GM18520 (cell line): Measurements from ENCODE around the gene HGD.
"Not testable (repeated sequence)": the region's sequence is repeated elsewhere in the genome, so short reads cannot be mapped to it uniquely, and the experiment has no call there.

Source experiments
- ATAC-seq: cut with Tn5 transposase; IDR thresholded peaks from one replicate; pipeline ENCODE4 v1.9.1; 2021; ENCODE audit not compliant: unreplicated experiment

The HGD gene, protein sequence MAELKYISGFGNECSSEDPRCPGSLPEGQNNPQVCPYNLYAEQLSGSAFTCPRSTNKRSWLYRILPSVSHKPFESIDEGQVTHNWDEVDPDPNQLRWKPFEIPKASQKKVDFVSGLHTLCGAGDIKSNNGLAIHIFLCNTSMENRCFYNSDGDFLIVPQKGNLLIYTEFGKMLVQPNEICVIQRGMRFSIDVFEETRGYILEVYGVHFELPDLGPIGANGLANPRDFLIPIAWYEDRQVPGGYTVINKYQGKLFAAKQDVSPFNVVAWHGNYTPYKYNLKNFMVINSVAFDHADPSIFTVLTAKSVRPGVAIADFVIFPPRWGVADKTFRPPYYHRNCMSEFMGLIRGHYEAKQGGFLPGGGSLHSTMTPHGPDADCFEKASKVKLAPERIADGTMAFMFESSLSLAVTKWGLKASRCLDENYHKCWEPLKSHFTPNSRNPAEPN

DNA sequence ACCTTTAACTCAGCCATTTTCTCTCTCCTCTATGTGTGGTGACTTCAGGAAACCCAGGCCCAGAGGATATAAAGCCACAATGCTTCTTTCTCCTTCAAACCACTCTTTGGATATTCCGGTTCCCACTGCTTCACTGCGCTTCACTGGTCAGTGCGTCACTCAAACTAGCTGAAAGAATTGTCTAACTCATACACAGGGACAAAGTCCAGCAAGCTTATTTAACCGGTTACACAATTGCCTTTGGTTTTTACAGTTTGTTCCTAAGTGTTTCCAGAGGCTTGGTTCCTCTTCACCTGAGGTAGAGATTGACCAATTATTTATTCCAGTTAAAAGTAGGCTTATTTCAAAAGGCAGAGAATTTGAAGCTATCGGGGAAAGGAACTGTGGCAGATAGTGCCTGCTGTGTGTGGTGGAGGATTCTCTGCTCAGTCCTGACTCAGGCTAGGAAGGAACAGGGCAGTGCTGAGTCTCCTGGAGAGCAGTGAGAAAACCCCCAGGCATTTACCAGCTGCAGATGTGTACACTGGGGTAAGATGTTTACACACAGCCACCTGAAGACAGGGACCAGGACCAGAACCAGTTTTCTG, at the start of gene HGD:
TSS of gene HGD (minus strand) at position 145 of the 587 bp plus-strand sequence. CDS start at position 17, 128 bp downstream.
- ATAC-seq, result no peak

DNA sequence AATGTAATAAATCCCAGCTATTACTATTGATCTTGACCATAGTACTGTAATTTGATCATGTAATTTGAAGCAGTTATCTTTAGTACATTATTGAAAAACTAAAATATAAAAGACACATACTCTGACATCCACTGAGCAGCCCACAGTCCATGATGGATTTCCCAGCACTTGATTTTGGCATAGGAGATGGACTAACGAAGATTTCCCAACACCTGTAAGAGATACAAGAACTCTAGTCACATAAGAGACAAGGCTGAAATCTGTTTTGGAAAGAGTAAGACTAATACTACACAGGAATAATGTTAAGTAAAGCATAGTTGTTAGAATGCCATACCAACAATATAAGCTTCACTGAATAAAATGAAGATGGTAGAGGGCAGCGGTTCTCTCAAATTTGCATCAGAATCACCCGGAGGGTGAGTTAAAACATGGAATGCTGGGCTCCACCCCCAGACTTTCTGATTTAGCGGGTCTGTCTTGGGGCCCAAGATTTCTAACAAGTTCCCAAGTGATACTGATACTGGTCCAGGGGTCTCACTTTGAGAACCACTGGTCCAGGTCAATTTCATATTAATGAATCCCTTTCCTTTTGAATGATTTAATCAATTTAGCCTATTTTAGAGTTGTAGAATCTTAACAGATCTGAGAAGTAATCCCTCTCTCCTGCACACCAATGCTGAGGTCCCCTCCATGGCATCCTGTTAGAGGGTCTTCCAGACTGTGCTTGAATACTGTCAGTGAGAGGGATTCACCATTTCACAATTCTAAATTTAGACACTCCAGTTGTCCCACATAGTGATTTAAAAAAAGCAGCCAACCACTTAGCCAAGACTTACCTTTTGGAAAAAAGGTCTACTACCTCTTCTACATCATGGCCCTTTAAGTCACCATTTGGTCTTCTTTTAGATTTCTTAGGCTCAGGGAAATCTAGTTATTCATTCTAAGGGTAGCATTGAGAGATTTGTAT, 48.8 kb upstream of the HGD start:
- no peak for ATAC-seq

- no peak for ATAC-seq
These were observed 44.8 kb upstream of the HGD start for GRCh38 chr3:120726791-120727190.

- not testable (repeated sequence) for ATAC-seq
These were observed 37.3 kb upstream of the HGD start for GRCh38 chr3:120719167-120719834.

DNA sequence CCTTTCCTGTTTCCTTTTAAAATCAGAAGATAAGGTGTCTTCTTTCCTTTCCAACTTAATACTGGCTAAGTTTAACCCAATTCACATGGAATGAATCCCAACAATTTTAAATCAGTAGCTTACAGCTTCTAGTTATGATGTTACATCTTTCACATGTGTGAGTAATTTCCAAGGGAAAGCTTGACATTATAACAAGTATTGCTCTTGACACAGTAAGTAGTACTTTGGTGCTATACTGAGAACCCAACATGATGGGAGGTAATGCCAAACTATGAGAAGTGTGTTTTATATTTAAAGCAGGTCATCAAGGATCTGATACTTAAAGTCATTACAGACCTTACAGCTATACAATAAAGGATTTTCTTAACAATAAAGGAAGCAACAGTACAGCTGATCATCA, 31.2 kb upstream of the HGD start:
- ATAC-seq, result no peak

DNA sequence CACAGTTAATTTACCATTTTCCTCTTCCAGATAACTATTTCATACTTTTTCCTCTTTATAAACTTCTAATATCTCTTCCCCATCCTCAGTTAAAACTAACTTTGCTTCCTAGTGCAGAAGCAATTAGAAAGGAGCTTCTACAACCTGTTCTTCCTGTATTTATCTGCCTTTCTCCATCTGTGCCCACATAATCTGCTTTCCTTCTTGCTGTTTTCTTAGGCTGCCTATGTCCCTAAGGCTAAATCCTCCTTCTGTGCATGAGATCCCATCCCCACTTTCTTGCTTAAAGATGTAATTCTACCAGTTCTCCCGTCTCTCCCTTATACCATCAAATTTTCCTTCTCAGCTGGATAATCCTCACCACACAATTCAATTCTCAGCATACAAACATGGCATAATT, 28.3 kb upstream of the HGD start:
- no peak for ATAC-seq

DNA sequence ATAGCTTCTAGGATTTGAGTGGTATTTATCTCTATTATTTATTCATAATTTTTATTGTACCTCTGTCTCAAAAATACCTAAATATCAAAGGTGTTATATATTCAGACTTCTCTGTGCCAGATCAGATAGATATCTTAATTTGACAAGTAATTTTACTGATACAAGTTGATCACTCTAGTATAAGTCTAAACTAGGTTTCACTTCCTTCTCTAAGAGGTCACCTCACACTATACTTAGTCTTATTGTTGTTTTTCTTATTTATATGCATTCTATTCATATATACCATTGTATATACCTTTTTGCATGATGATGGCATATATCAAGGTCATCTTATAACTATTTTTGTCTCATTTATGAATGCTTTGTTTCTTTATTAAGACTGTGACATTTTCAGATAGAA, 26.4 kb upstream of the HGD start:
- ATAC-seq, result peak; percentile 60

- no peak for ATAC-seq
These were observed 24.9 kb upstream of the HGD start for GRCh38 chr3:120706950-120707349.

GRCh38 chr3:120705884-120706582, 24.0 kb upstream of the HGD start:
- no peak for ATAC-seq

- ATAC-seq, result no peak
These were observed 17.3 kb upstream of the HGD start for GRCh38 chr3:120699333-120699732.

GRCh38 chr3:120693439-120694171, 11.6 kb upstream of the HGD start:
- ATAC-seq, result no peak

DNA sequence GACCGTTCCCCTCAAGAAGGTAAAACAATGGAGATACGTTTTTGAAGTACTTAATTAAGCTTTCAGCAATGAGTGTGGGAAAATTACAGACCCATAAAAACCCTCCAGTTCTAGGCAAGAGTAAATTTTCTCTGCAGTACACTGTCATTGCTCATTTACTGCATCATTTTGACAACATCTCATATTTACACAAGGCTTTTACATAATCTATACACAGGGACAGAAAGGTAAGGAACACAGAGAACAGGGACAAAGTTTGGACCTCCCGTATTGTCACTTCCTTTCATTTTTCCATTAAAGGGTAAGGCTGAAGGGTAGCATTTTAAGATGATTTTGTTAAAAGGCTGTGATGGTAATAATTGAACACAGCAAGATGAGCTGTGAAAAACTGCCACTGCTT, 7.4 kb upstream of the HGD start:
- no peak for ATAC-seq

- peak; percentile 98 for ATAC-seq
These were observed 6.1 kb upstream of the HGD start for GRCh38 chr3:120688121-120688520.

DNA sequence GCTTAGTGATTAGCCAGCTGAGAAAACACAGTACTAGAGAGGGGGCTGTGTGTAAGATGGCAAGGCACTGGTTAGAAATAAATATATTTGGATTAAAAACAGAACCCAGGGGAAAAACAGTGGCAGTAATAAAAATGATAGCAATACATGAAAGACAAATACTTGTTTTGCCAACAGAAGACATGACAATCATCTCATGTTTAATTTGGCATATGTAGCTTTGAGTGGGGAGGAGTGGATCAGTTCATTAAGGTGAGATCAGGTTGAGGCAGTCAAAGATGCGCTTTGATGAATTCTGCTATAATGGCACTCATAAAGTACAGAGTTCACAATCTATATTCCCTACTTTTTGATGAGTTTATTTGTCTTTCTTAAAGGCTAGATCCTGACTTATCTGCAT, 3.4 kb upstream of the HGD start:
- ATAC-seq, result no peak

DNA sequence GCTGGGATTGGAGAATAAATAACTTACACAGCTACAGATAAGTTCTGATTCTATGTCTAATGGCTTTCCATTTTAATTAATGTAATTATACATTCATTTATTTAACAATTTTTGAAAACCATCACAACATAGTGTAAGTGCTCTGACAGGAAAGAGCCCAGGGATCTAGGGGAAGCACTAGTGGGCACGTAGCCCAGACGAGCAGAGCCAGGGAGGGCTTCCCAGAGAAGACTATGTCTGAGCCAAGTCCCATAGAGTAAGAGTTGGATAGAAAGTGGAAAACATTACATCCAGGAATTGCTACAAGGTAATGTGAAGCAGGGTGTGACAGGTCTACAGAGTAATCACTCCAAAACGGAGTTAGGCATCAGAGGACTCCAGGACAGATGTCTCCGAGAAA, 2.9 kb upstream of the HGD start:
- no peak for ATAC-seq

GRCh38 chr3:120683671-120684301, 1.7 kb upstream of the HGD start:
- no peak for ATAC-seq

- ATAC-seq, result no peak
These were observed 1.2 kb upstream of the HGD start for GRCh38 chr3:120683213-120683612.

DNA sequence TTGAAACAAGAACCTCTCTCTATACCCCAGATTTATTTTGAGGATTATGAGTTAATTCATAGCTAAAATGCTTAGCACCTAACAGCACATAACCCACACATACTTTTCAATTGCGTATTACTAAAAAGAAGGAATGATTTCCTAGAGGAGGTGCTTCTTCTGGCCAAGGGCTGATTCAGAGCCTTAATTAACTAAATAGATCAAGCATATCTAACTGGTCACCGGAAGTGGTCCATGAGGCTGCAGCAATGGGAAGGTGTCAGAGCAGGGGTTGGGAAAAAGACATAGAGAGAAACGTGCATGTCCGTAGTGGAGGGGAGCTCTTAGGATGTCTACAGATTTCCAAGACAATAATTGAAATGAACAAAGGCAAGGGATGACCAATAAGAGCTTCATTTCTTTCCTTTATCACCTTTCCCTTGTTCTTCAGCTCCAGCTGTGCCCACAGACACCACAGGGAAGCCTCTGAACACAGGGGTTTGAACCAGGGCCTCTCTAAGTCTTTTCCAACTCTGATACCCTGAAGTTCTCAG, 467 bp downstream of the HGD start:
- no peak for ATAC-seq

DNA sequence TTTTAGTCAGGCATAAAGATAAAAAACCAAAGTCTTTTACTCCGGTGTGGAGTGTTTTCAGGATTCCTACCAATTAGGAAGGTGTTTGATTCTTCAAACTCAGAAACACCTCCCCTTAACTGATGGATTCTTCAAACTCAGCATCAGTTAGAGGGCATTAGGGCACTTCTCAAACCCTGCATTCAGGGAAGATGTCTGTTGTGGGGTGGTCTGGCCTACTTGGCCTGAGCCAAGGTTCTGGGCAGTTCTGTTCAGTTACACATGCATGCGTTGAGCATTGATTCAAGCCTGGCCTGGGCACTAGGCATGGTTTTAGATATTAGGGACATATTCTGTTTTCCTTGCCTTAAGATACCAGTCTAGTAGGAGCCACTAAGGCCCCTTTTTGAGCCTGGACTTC, 1.0 kb downstream of the HGD start:
- no peak for ATAC-seq
